GM12878 (cell line): ENCODE measurements around the gene MYOM1. TPM values are rescaled to one million over a fixed set of nuclear protein-coding genes. Genes with fewer than 3 reads are reported as not detected.
A peak's percentile ranks its signal among the peaks of the same experiment; 100 is the strongest.

ENCODE experiments used
- ATAC-seq: fragments of 200-7000 bp; cut with Tn5 transposase; 3 replicates; pipeline ENCODE4 v1.9.1; 2020; ENCODE audit warnings: mild to moderate bottlenecking, moderate library complexity
- BruUV-seq: library from RNA; stranded (reverse); fragments of 400-500 nt; replicated peaks from 2 replicates; lab custom pipeline; 2021; lab: Mats Ljungman, UMichigan
- CTCF ChIA-PET: fragments of 300-600 bp; sonication (Branson Sonifier 250); formaldehyde crosslinking; extraction: SDS; loops from one replicate; lab custom pipeline; 2021; ENCODE audit warnings: inconsistent platforms; lab: Yijun Ruan, JAX
- POLR2A ChIA-PET: fragments of 350-600 bp; formaldehyde crosslinking; extraction: SDS; loops from one replicate; lab custom pipeline; 2021; ENCODE audit warnings: inconsistent platforms; lab: Charles Lee
- RAD21 ChIA-PET: fragments of 300-600 bp; sonication (Branson Sonifier 250); formaldehyde crosslinking; loops from one replicate; lab custom pipeline; 2023; ENCODE audit warnings: antibody characterized with exemption; ENCODE audit not compliant: unreplicated experiment; lab: Charles Lee
- SMC1A ChIA-PET: fragments of 300-600 bp; sonication (Branson Sonifier 250); formaldehyde crosslinking; loops from one replicate; lab custom pipeline; 2023; ENCODE audit not compliant: unreplicated experiment, uncharacterized antibody; lab: Charles Lee
- DNase-seq: peaks from one replicate; pipeline ENCODE4 v3.0.0-alpha.2; 2011; ENCODE audit warnings: low read depth, low spot score
- FAIRE-seq: peaks from 3 replicates; lab custom pipeline; 2011; peaks lifted over from hg19 to GRCh38; lab: Jason Lieb, UNC
- H2AFZ ChIP-seq: 2 replicates; pipeline ENCODE4 v1.6.0; 2011; ENCODE audit warnings: low read depth, low read length, control low read depth; ENCODE audit not compliant: control insufficient read depth
- H3K27ac ChIP-seq: 2 replicates; pipeline ENCODE4 v1.5.1; 2011; ENCODE audit warnings: control low read depth; ENCODE audit not compliant: control insufficient read depth, insufficient read depth
- H3K27me3 ChIP-seq, 2 experiments: replicated peaks in 1 of 2; 2 replicates each; pipeline versions ENCODE4 v1.6.0 to v1.6.1; 2011; ENCODE audit warnings: low read length in 1 of 2; ENCODE audit not compliant: control insufficient read depth in 2 of 2, insufficient read depth in 2 of 2
- H3K36me3 ChIP-seq, 2 experiments: 2 replicates each; pipeline ENCODE4 v1.5.1; 2011; ENCODE audit warnings: low read length in 1 of 2; ENCODE audit not compliant: control insufficient read depth in 2 of 2, insufficient read depth in 2 of 2
- H3K4me1 ChIP-seq: 2 replicates; pipeline ENCODE4 v1.6.1; 2011; ENCODE audit warnings: mild to moderate bottlenecking, low read length, moderate library complexity, mixed read lengths; ENCODE audit not compliant: control insufficient read depth, insufficient read depth
- H3K4me2 ChIP-seq: 2 replicates; pipeline ENCODE4 v1.6.0; 2011; ENCODE audit warnings: control low read depth; ENCODE audit not compliant: control insufficient read depth, insufficient read depth
- H3K4me3 ChIP-seq: fragments of 200-600 bp; sonication (generic); 2 replicates; pipeline ENCODE4 v1.5.1; 2016
- H3K79me2 ChIP-seq: 2 replicates; pipeline ENCODE4 v1.6.0; 2011; ENCODE audit warnings: low read length; ENCODE audit not compliant: control insufficient read depth, insufficient read depth
- H3K9ac ChIP-seq: 2 replicates; pipeline ENCODE4 v1.8.0; 2011; ENCODE audit warnings: low read length, control low read depth, mixed read lengths; ENCODE audit not compliant: control insufficient read depth, insufficient read depth
- H3K9me3 ChIP-seq: replicated peaks from 3 replicates; pipeline ENCODE4 v1.5.1; 2011; ENCODE audit warnings: mild to moderate bottlenecking, low read length; ENCODE audit not compliant: control insufficient read depth, insufficient read depth
- H4K20me1 ChIP-seq: 2 replicates; pipeline ENCODE4 v1.6.0; 2011; ENCODE audit not compliant: control insufficient read depth, insufficient read depth
- CBX3 ChIP-seq: fragments of 200-600 bp; sonication (generic); IDR thresholded peaks from 2 replicates; pipeline ENCODE4 v1.6.1; 2016; ENCODE audit warnings: low read depth, borderline replicate concordance
- CREM ChIP-seq: IDR thresholded peaks from 2 replicates; pipeline ENCODE4 v1.6.1; 2014; ENCODE audit warnings: antibody characterized with exemption, low read depth
- HCFC1 ChIP-seq: fragments of 150-350 bp; IDR thresholded peaks from 2 replicates; pipeline ENCODE4 v1.6.1; 2014; ENCODE audit warnings: low read length
- IRF4 ChIP-seq: IDR thresholded peaks from 2 replicates; pipeline ENCODE4 v1.6.1; 2011; ENCODE audit warnings: low read depth, low read length
- MEF2A ChIP-seq: IDR thresholded peaks from 2 replicates; pipeline ENCODE4 v1.6.1; 2011; ENCODE audit warnings: low read depth, mild to moderate bottlenecking, low read length, moderate library complexity; ENCODE audit not compliant: insufficient read depth
- MEF2B ChIP-seq: fragments of 450-650 bp; IDR thresholded peaks from 2 replicates; pipeline ENCODE4 v1.6.1; 2018; ENCODE audit warnings: mild to moderate bottlenecking, moderate library complexity; ENCODE audit not compliant: partially characterized antibody, poor library complexity, severe bottlenecking
- POLR2A ChIP-seq: IDR thresholded peaks from 2 replicates; pipeline ENCODE4 v1.6.1; 2011; ENCODE audit warnings: low read depth, mild to moderate bottlenecking, low read length
- RFX5 ChIP-seq: IDR thresholded peaks from 2 replicates; pipeline ENCODE4 v1.6.1; 2011; ENCODE audit warnings: low read depth, low read length, improper control_type of control experiment
- SIN3A ChIP-seq: IDR thresholded peaks from 2 replicates; pipeline ENCODE4 v1.6.1; 2012; ENCODE audit warnings: low read depth, low read length, improper control_type of control experiment
- SMC3 ChIP-seq: IDR thresholded peaks from 2 replicates; pipeline ENCODE4 v1.6.1; 2011; ENCODE audit warnings: low read length, improper control_type of control experiment, borderline replicate concordance
- TCF12 ChIP-seq: IDR thresholded peaks from 2 replicates; pipeline ENCODE4 v1.6.1; 2011; ENCODE audit warnings: low read depth, mild to moderate bottlenecking, low read length
- WGBS: methylation state at CpG from one replicate; pipeline ENCODE4 v1.1.6; 2016; ENCODE audit warnings: low lambda C conversion rate; ENCODE audit not compliant: insufficient replicate concordance, insufficient coverage; ENCODE audit errors: missing lambda C conversion rate; 5-methylcytosine and 5-hydroxymethylcytosine counted together
- in situ Hi-C: fragments of 300-500 bp; cut with MboI; formaldehyde crosslinking; loops from 9 replicates; pipeline ENCODE4 v1.14.3; 2018; ENCODE audit warnings: mixed read lengths
- intact Hi-C: fragments of 100-400 bp; cut with micrococcal nuclease; formaldehyde crosslinking; loops from one replicate; pipeline ENCODE4 v1.14.2; 2022; ENCODE audit not compliant: unreplicated experiment
- polyA plus RNA-seq, 11 experiments: library from polyadenylated mRNA; depleted of rRNA in 4 of 11; unstranded in 6 of 11; stranded (reverse) in 5 of 11; fragments of >200 nt; fragmentation: Nextera tagmentation in 4 of 11; fragmentation: Illumina TruSeq in 1 of 11; extraction: Ambion mirVana in 4 of 11; extraction: Trizol in 1 of 11; gene quantifications; 1 replicate in 1 of 11; 2 replicates in 10 of 11; pipeline versions ENCODE4 v1.2.1 to v1.2.3, GENCODE V29; 2011 to 2016; ENCODE audit warnings: inconsistent platforms in 2 of 11, missing spikeins in 2 of 11, low read depth in 1 of 11
- total RNA-seq, 4 experiments: library from RNA; depleted of rRNA in 3 of 4; stranded (reverse); fragments of >200 nt in 3 of 4; fragmentation: Illumina TruSeq in 1 of 4; extraction: Trizol in 1 of 4; gene quantifications; 2 replicates each; pipeline versions ENCODE4 v1.2.1 to v1.2.3, GENCODE V29; 2013 to 2021
- TF ChIP-seq, protein P1 (sequence below): fragments of 450-650 bp; formaldehyde crosslinking; IDR thresholded peaks from 2 replicates; pipeline ENCODE4 v1.5.0; 2022; ENCODE audit warnings: mild to moderate bottlenecking, missing genetic modification characterization
- TF ChIP-seq, protein P2 (sequence below): IDR thresholded peaks from 2 replicates; pipeline ENCODE4 v1.6.1; 2012; ENCODE audit warnings: low read depth, low read length, improper control_type of control experiment
- TF ChIP-seq, protein P3 (sequence below): IDR thresholded peaks from 2 replicates; pipeline ENCODE4 v1.6.1; 2012; ENCODE audit warnings: low read length, inconsistent platforms
- TF ChIP-seq, protein P4 (sequence below): IDR thresholded peaks from 2 replicates; pipeline ENCODE4 v1.6.1; 2012; ENCODE audit warnings: low read depth, low read length, improper control_type of control experiment
- TF ChIP-seq, protein P5 (sequence below): IDR thresholded peaks from 2 replicates; pipeline ENCODE4 v1.6.1; 2011; ENCODE audit warnings: low read depth, mild to moderate bottlenecking, low read length, moderate library complexity, borderline replicate concordance; ENCODE audit errors: extremely low read depth

MYOM1 gene
- total and polyA plus RNA-seq, 10 of the 15 experiments (the other 5 are each of a cell fraction or from before 2014, with no cell fraction given) = 0.06 to 1.0 (median 0.57) TPM

DNA sequence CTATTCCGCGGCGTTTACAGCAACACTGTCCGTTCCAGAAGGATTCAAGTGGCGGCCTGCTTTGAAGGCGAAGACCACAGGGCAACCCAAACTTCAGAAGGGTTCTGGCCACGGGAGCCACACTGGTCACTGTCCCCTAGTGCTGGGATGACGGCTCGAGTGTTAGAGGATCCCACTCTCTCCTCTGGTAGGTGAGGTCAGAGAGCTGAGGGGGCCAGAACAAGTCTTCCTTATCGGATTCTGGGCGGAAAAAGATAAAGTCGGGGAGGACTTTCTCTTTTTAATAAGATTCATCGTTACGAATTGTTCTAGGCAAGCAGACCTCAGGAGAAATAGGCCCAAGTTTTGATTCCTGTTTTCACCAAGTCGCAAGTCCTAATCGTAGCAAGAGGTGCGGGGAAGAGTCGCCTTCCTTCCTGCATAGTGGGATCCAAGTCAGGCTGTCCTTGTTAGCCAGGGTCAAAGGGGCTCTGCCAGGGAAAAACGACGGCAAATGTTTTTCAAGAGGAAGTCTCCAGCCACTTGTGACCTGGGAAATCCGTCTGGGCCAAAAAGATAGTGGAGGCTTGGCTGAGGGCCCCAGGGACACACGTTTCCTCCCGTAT lies 27.0 kb upstream of the MYOM1 start:
- BruUV-seq = TSS peak; percentile 85
- H3K36me3 ChIP-seq = peaks cover 0 to 2% of the 10 kb centered on the region in 2 experiments; a peak in 2 of 4 replicates
- H4K20me1 ChIP-seq = 0 out of 2 replicates have a peak, but pooled peaks cover 4% of the 10 kb centered on the region
- ChIA-PET POLR2A (interaction anchor here (0.9 to 3.2 kb wide), 25 partner anchors 9 to 312 kb away, joined by 3 to 15 read pairs (median 6); partner anchors contain the start of gene MYL12B), SMC1A (interaction anchor here (0.7 to 12.1 kb wide), 51 partner anchors 9 to 420 kb away, joined by 3 to 105 read pairs (median 6); no protein-coding TSS in a partner anchor), RAD21 (interaction anchor here (0.6 to 6.5 kb wide), 47 partner anchors 9 to 454 kb away, joined by 3 to 118 read pairs (median 6); partner anchors contain the start of gene MYL12B), CTCF (interaction anchor here (0.6 to 7.1 kb wide), 55 partner anchors 9 to 699 kb away, joined by 3 to 99 read pairs (median 6); partner anchors contain the start of gene MYL12B)
- H3K79me2 ChIP-seq = peaks cover 74% of the 10 kb centered on the region
- peak overlapping the region; percentile 94 for H3K4me2 ChIP-seq
- peak overlapping the region; percentile 95 for H3K27ac ChIP-seq
- H3K4me3 ChIP-seq = peak overlapping the region; percentile 91
- under 1% methylated on average over 23 of the region's 23 CpGs for WGBS
- peaks cover 6% of the 10 kb centered on the region; the same call in 1 of the 2 replicates for H3K4me1 ChIP-seq
- H3K27me3 ChIP-seq = no peaks in the 10 kb centered on the region
- peaks cover 5% of the 10 kb centered on the region; the same call in 2 of the 3 replicates for H3K9me3 ChIP-seq
- intact Hi-C loops = loop anchor here (1.0 to 10.0 kb wide), 13 partner anchors 15 to 674 kb away; partner anchors contain the start of genes LPIN2, METTL4 and NDC80
- in situ Hi-C loops = loop anchor here (5.0 kb wide), 2 partner anchors 249 to 309 kb away; no protein-coding TSS in a partner anchor
- peak; percentile 12 for ATAC-seq
- no peak for DNase-seq
- H2AFZ ChIP-seq = peak overlapping the region; percentile 66
- H3K9ac ChIP-seq = peak overlapping the region; percentile 97
- FAIRE-seq = no peak
- TF ChIP-seq IRF4 (no peak), CBX3 (no peak), MEF2B (no peak), HCFC1 (no peak), CREM (no peak), POLR2A (peak; percentile 1; the same call in 1 of the 2 replicates), SIN3A (no peak; the same call in 1 of the 2 replicates), TCF12 (0 out of 2 replicates have a peak, but pooled peaks have one; percentile 10), SMC3 (no peak), MEF2A (no peak), RFX5 (no peak)
- TF ChIP-seq, protein P1, sequence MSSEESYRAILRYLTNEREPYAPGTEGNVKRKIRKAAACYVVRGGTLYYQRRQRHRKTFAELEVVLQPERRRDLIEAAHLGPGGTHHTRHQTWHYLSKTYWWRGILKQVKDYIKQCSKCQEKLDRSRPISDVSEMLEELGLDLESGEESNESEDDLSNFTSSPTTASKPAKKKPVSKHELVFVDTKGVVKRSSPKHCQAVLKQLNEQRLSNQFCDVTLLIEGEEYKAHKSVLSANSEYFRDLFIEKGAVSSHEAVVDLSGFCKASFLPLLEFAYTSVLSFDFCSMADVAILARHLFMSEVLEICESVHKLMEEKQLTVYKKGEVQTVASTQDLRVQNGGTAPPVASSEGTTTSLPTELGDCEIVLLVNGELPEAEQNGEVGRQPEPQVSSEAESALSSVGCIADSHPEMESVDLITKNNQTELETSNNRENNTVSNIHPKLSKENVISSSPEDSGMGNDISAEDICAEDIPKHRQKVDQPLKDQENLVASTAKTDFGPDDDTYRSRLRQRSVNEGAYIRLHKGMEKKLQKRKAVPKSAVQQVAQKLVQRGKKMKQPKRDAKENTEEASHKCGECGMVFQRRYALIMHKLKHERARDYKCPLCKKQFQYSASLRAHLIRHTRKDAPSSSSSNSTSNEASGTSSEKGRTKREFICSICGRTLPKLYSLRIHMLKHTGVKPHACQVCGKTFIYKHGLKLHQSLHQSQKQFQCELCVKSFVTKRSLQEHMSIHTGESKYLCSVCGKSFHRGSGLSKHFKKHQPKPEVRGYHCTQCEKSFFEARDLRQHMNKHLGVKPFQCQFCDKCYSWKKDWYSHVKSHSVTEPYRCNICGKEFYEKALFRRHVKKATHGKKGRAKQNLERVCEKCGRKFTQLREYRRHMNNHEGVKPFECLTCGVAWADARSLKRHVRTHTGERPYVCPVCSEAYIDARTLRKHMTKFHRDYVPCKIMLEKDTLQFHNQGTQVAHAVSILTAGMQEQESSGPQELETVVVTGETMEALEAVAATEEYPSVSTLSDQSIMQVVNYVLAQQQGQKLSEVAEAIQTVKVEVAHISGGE = no peak
- TF ChIP-seq, protein P2, sequence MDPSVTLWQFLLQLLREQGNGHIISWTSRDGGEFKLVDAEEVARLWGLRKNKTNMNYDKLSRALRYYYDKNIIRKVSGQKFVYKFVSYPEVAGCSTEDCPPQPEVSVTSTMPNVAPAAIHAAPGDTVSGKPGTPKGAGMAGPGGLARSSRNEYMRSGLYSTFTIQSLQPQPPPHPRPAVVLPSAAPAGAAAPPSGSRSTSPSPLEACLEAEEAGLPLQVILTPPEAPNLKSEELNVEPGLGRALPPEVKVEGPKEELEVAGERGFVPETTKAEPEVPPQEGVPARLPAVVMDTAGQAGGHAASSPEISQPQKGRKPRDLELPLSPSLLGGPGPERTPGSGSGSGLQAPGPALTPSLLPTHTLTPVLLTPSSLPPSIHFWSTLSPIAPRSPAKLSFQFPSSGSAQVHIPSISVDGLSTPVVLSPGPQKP = no peak
- TF ChIP-seq, protein P3, sequence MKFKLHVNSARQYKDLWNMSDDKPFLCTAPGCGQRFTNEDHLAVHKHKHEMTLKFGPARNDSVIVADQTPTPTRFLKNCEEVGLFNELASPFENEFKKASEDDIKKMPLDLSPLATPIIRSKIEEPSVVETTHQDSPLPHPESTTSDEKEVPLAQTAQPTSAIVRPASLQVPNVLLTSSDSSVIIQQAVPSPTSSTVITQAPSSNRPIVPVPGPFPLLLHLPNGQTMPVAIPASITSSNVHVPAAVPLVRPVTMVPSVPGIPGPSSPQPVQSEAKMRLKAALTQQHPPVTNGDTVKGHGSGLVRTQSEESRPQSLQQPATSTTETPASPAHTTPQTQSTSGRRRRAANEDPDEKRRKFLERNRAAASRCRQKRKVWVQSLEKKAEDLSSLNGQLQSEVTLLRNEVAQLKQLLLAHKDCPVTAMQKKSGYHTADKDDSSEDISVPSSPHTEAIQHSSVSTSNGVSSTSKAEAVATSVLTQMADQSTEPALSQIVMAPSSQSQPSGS = no peak
- TF ChIP-seq, protein P4, sequence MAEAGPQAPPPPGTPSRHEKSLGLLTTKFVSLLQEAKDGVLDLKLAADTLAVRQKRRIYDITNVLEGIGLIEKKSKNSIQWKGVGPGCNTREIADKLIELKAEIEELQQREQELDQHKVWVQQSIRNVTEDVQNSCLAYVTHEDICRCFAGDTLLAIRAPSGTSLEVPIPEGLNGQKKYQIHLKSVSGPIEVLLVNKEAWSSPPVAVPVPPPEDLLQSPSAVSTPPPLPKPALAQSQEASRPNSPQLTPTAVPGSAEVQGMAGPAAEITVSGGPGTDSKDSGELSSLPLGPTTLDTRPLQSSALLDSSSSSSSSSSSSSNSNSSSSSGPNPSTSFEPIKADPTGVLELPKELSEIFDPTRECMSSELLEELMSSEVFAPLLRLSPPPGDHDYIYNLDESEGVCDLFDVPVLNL = no peak
- TF ChIP-seq, protein P5, sequence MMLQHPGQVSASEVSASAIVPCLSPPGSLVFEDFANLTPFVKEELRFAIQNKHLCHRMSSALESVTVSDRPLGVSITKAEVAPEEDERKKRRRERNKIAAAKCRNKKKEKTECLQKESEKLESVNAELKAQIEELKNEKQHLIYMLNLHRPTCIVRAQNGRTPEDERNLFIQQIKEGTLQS = no peak
